Measurements from ENCODE around the gene TSC22D2. TPM values are rescaled to one million over a fixed set of nuclear protein-coding genes. Genes with fewer than 3 reads are reported as not detected.

TSC22D2 gene
- total RNA-seq, 3 donors from 2014 or later (not counting 1 experiment from before 2014, with no cell fraction given), result 50.1 to 66.3 (median 63.0) TPM

- DNase-seq (no peak), ATAC-seq (no peak)
- TF ChIP-seq, protein P1, sequence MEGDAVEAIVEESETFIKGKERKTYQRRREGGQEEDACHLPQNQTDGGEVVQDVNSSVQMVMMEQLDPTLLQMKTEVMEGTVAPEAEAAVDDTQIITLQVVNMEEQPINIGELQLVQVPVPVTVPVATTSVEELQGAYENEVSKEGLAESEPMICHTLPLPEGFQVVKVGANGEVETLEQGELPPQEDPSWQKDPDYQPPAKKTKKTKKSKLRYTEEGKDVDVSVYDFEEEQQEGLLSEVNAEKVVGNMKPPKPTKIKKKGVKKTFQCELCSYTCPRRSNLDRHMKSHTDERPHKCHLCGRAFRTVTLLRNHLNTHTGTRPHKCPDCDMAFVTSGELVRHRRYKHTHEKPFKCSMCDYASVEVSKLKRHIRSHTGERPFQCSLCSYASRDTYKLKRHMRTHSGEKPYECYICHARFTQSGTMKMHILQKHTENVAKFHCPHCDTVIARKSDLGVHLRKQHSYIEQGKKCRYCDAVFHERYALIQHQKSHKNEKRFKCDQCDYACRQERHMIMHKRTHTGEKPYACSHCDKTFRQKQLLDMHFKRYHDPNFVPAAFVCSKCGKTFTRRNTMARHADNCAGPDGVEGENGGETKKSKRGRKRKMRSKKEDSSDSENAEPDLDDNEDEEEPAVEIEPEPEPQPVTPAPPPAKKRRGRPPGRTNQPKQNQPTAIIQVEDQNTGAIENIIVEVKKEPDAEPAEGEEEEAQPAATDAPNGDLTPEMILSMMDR (IDR thresholded peaks at IDR 0.05), result no peak
- 92% methylated on average over 2 of the region's 5 CpGs for WGBS (ENCODE audit: insufficient coverage)
- intact Hi-C loops (cut with micrococcal nuclease), result loop anchor here (10.0 kb wide), 1 partner anchor 106 kb away; no protein-coding TSS in a partner anchor
- Histone ChIP-seq H3K36me3 (ENCODE audit: control insufficient read depth, insufficient read depth, low read length) (no peaks in the 10 kb centered on the region), H3K4me3 (ENCODE audit: low read length) (no peak overlapping the region), H3K27ac (ENCODE audit: low read length) (no peak overlapping the region), H3K9me3 (ENCODE audit: control insufficient read depth, insufficient read depth, low read length) (no peaks in the 10 kb centered on the region), H3K27me3 (ENCODE audit: control insufficient read depth, insufficient read depth, low read length) (no peaks in the 10 kb centered on the region), H3K4me1 (ENCODE audit: control insufficient read depth, insufficient read depth, low read length) (peaks cover 22% of the 10 kb centered on the region)
- H3K36me3 Mint-ChIP-seq, result no peaks in the 10 kb centered on the region
- no peaks in the 10 kb centered on the region for H3K9me3 Mint-ChIP-seq
- peaks cover 0 to 5% of the 10 kb centered on the region in 2 donors for H3K27me3 Mint-ChIP-seq (ENCODE audit: low read depth in 2 of 2)
- peaks cover 17 to 18% of the 10 kb centered on the region in 2 donors for H3K4me1 Mint-ChIP-seq
- no peak overlapping the region for H3K27ac Mint-ChIP-seq
- H3K4me3 Mint-ChIP-seq, result no peak overlapping the region
These were observed 19.3 kb upstream of the TSC22D2 start for GRCh38 chr3:150388498-150389418.

- DNase-seq (no peak), ATAC-seq (no peak)
- Mint-ChIP-seq H3K36me3 (no peaks in the 10 kb centered on the region), H3K9me3 (no peaks in the 10 kb centered on the region), H3K4me3 (no peak overlapping the region), H3K27me3 (ENCODE audit: low read depth in 2 of 2) (peaks cover 0 to 5% of the 10 kb centered on the region in 2 donors), H3K4me1 (peaks cover 8 to 10% of the 10 kb centered on the region in 2 donors), H3K27ac (no peak overlapping the region)
- no peaks in the 10 kb centered on the region for H3K27me3 ChIP-seq (ENCODE audit: control insufficient read depth, insufficient read depth, low read length)
- intact Hi-C loops (cut with micrococcal nuclease), result no loop called here
- H3K4me1 ChIP-seq (ENCODE audit: control insufficient read depth, insufficient read depth, low read length), result peaks cover 13% of the 10 kb centered on the region
- H3K36me3 ChIP-seq (ENCODE audit: control insufficient read depth, insufficient read depth, low read length), result no peaks in the 10 kb centered on the region
- TF ChIP-seq, protein P1 (IDR thresholded peaks at IDR 0.05), result no peak
- H3K27ac ChIP-seq (ENCODE audit: low read length), result no peak overlapping the region
- H3K9me3 ChIP-seq (ENCODE audit: control insufficient read depth, insufficient read depth, low read length), result no peaks in the 10 kb centered on the region
- H3K4me3 ChIP-seq (ENCODE audit: low read length), result no peak overlapping the region
These were observed 18.0 kb upstream of the TSC22D2 start for GRCh38 chr3:150390087-150390486.

GRCh38 chr3:150391161-150391560 is 16.9 kb upstream of the TSC22D2 start:
- peaks cover 3% of the 10 kb centered on the region for H3K4me1 ChIP-seq (ENCODE audit: control insufficient read depth, insufficient read depth, low read length)
- no peaks in the 10 kb centered on the region for H3K36me3 Mint-ChIP-seq
- no peaks in the 10 kb centered on the region for H3K4me1 Mint-ChIP-seq
- H3K27ac ChIP-seq (ENCODE audit: low read length), result no peak overlapping the region
- TF ChIP-seq, protein P1 (IDR thresholded peaks at IDR 0.05), result no peak
- H3K27ac Mint-ChIP-seq, result no peak overlapping the region
- H3K27me3 Mint-ChIP-seq (ENCODE audit: low read depth in 2 of 2), result peaks cover 0 to 2% of the 10 kb centered on the region in 2 donors
- ATAC-seq (no peak), DNase-seq (no peak)
- no peaks in the 10 kb centered on the region for H3K27me3 ChIP-seq (ENCODE audit: control insufficient read depth, insufficient read depth, low read length)
- H3K36me3 ChIP-seq (ENCODE audit: control insufficient read depth, insufficient read depth, low read length), result no peaks in the 10 kb centered on the region
- intact Hi-C loops (cut with micrococcal nuclease), result no loop called here
- H3K4me3 Mint-ChIP-seq, result no peak overlapping the region
- H3K9me3 Mint-ChIP-seq, result no peaks in the 10 kb centered on the region
- H3K9me3 ChIP-seq (ENCODE audit: control insufficient read depth, insufficient read depth, low read length), result no peaks in the 10 kb centered on the region
- no peak overlapping the region for H3K4me3 ChIP-seq (ENCODE audit: low read length)

Data from natural killer cell (primary cell).